ENCODE measurements around the gene SSBP3.

DNA sequence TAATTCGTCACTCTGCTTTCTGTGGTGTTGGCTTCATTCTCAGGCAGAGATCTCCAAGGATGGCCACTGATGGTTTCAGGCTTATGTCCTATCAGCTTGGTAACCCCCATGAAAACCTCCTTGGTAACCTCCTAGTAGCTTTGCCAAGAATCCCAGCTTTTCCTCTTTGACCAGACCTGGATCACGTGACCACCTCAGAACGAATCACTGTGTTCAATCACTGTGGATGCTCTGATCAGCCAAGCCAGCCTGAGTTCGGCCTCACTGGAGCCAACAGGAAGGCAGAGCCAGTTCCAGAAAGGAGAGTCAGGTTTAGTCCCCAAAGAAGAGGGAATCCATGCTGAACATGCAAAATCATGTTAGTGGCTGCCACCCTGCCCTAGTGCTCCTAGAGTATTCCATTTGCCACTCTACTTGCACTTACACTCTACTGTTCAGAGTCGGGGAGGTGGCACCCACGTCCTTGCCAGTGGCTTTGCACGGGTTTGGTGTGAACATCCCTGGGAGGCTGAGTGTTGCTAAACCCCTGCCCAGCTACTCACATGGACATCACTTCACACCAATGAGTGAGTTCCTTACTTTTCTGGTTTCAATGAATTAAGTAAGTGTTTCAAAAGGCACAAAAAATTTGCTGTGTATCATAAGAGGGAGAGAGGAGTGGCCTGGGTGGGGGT lies 33.5 kb upstream of the SSBP3 start:
- TF ChIP-seq ZNF274 (IDR thresholded peaks at IDR 0.05; ENCODE audit: low read depth, low read length) (no peak), YY1 (IDR thresholded peaks at IDR 0.05; ENCODE audit: insufficient read depth, insufficient read length) (no peak), SUZ12 (IDR thresholded peaks at IDR 0.05; ENCODE audit: extremely low read depth, insufficient read depth, insufficient read length) (no peak)
